Glutamatergic neuron (in vitro differentiated cells): ENCODE measurements around the gene PLEKHD1. TPM values are rescaled to one million over a fixed set of nuclear protein-coding genes. Genes with fewer than 3 reads are reported as not detected.

ENCODE experiments used
- DNase-seq: peaks from one replicate; pipeline ENCODE4 v3.0.0; 2022
- H3K27ac Mint-ChIP-seq: one replicate; pipeline ENCODE4 v1.8.0; 2020; ENCODE audit warnings: mild to moderate bottlenecking, mixed read lengths, inconsistent platforms; ENCODE audit not compliant: unreplicated experiment
- H3K27me3 Mint-ChIP-seq: one replicate; pipeline ENCODE4 v1.8.0; 2020; ENCODE audit warnings: mild to moderate bottlenecking, moderate library complexity, mixed read lengths, inconsistent platforms; ENCODE audit not compliant: unreplicated experiment
- H3K36me3 Mint-ChIP-seq: one replicate; pipeline ENCODE4 v1.8.0; 2020; ENCODE audit warnings: mild to moderate bottlenecking, mixed read lengths, inconsistent platforms; ENCODE audit not compliant: unreplicated experiment
- H3K4me1 Mint-ChIP-seq: one replicate; pipeline ENCODE4 v1.8.0; 2020; ENCODE audit warnings: mild to moderate bottlenecking, low read depth, mixed read lengths, inconsistent platforms; ENCODE audit not compliant: unreplicated experiment
- H3K4me3 Mint-ChIP-seq: one replicate; pipeline ENCODE4 v1.8.0; 2020; ENCODE audit warnings: mild to moderate bottlenecking, mixed read lengths, inconsistent platforms; ENCODE audit not compliant: unreplicated experiment
- H3K9me3 Mint-ChIP-seq: one replicate; pipeline ENCODE4 v1.8.0; 2020; ENCODE audit warnings: mild to moderate bottlenecking, moderate library complexity, mixed read lengths, inconsistent platforms; ENCODE audit not compliant: unreplicated experiment
- CTCF ChIP-seq: fragments of 200-600 bp; sonication (generic); IDR thresholded peaks from one replicate; pipeline ENCODE4 v1.5.0; 2021; ENCODE audit not compliant: partially characterized antibody, unreplicated experiment
- total RNA-seq: library from RNA; stranded (reverse); fragmentation: NEBNext Ultra II Directional; extraction: Animal tissue kit (Norgen Biotek cat#: 25700); gene quantifications from one replicate; pipeline ENCODE4 v1.2.1, GENCODE V29; 2021; ENCODE audit not compliant: unreplicated experiment

Gene PLEKHD1
- total RNA-seq, 1 donor from 2014 or later, result 1.3 TPM

GRCh38 chr14:69449216-69449615 lies 35.3 kb upstream of the PLEKHD1 start:
- Mint-ChIP-seq H3K36me3 (no peaks in the 10 kb centered on the region), H3K9me3 (no peaks in the 10 kb centered on the region), H3K4me3 (no peak overlapping the region), H3K27me3 (no peaks in the 10 kb centered on the region), H3K4me1 (no peaks in the 10 kb centered on the region), H3K27ac (no peak overlapping the region)
- DNase-seq, result no peak
- TF ChIP-seq CTCF, result no peak

GRCh38 chr14:69451941-69452340 lies 32.6 kb upstream of the PLEKHD1 start:
- no peaks in the 10 kb centered on the region for H3K4me1 Mint-ChIP-seq
- no peak for DNase-seq
- no peak overlapping the region for H3K4me3 Mint-ChIP-seq
- H3K36me3 Mint-ChIP-seq, result no peaks in the 10 kb centered on the region
- H3K27me3 Mint-ChIP-seq, result no peaks in the 10 kb centered on the region
- H3K9me3 Mint-ChIP-seq, result no peaks in the 10 kb centered on the region
- TF ChIP-seq CTCF, result no peak
- no peak overlapping the region for H3K27ac Mint-ChIP-seq

GRCh38 chr14:69458350-69458749 lies 26.2 kb upstream of the PLEKHD1 start:
- H3K27ac Mint-ChIP-seq, result no peak overlapping the region
- TF ChIP-seq CTCF, result no peak
- H3K4me1 Mint-ChIP-seq, result no peaks in the 10 kb centered on the region
- no peak for DNase-seq
- no peaks in the 10 kb centered on the region for H3K9me3 Mint-ChIP-seq
- peaks cover 1% of the 10 kb centered on the region for H3K27me3 Mint-ChIP-seq
- no peaks in the 10 kb centered on the region for H3K36me3 Mint-ChIP-seq
- H3K4me3 Mint-ChIP-seq, result no peak overlapping the region

GRCh38 chr14:69459122-69459521 lies 25.4 kb upstream of the PLEKHD1 start:
- no peak for TF ChIP-seq CTCF
- H3K36me3 Mint-ChIP-seq, result no peaks in the 10 kb centered on the region
- H3K4me1 Mint-ChIP-seq, result no peaks in the 10 kb centered on the region
- H3K4me3 Mint-ChIP-seq, result no peak overlapping the region
- no peaks in the 10 kb centered on the region for H3K9me3 Mint-ChIP-seq
- H3K27me3 Mint-ChIP-seq, result peaks cover 1% of the 10 kb centered on the region
- no peak for DNase-seq
- no peak overlapping the region for H3K27ac Mint-ChIP-seq

- TF ChIP-seq CTCF, result peak; percentile 75
- Mint-ChIP-seq H3K9me3 (no peaks in the 10 kb centered on the region), H3K4me1 (no peaks in the 10 kb centered on the region), H3K27ac (no peak overlapping the region), H3K4me3 (no peak overlapping the region), H3K36me3 (no peaks in the 10 kb centered on the region), H3K27me3 (peaks cover 1% of the 10 kb centered on the region)
- DNase-seq, result peak; percentile 56
Measured at GRCh38 chr14:69460093-69460701, 24.3 kb upstream of the PLEKHD1 start.
